Kidney (tissue), 14 donors: ENCODE data around the gene TRIM8. TPM values are rescaled to one million over a fixed set of nuclear protein-coding genes. Genes with fewer than 3 reads are reported as not detected.

ENCODE experiments used
- DNase-seq, 5 donors: peaks; one replicate each; pipeline ENCODE4 v3.0.0-alpha.2; 2013 to 2020
- FAIRE-seq: peaks from 2 replicates; lab custom pipeline; 2012; peaks lifted over from hg19 to GRCh38; lab: Jason Lieb, UNC
- H3K27ac ChIP-seq, 2 donors: one replicate each; pipeline ENCODE4 v1.7.0; 2013; ENCODE audit warnings: low read depth in 2 of 2, low read length in 2 of 2, inconsistent platforms in 1 of 2
- H3K27me3 ChIP-seq: one replicate; pipeline ENCODE4 v1.7.1; 2013; ENCODE audit warnings: low read length, inconsistent platforms; ENCODE audit not compliant: control insufficient read depth, insufficient read depth
- H3K36me3 ChIP-seq, 3 donors: one replicate each; pipeline versions ENCODE4 v1.7.0 to v1.7.1; 2013; ENCODE audit warnings: low read length in 3 of 3, control low read depth in 1 of 3, inconsistent platforms in 1 of 3; ENCODE audit not compliant: insufficient read depth in 3 of 3, control insufficient read depth in 2 of 3
- H3K4me1 ChIP-seq, 3 donors: one replicate each; pipeline versions ENCODE4 v1.7.0 to v1.7.1; 2013; ENCODE audit warnings: low read length in 3 of 3, inconsistent platforms in 1 of 3, low read depth in 1 of 3; ENCODE audit not compliant: control insufficient read depth in 2 of 3, insufficient read depth in 2 of 3
- H3K4me3 ChIP-seq, 3 donors: one replicate each; pipeline versions ENCODE4 v1.7.0 to v1.8.1; 2013; ENCODE audit warnings: low read length in 3 of 3, control low read depth in 1 of 3, inconsistent platforms in 1 of 3
- H3K9ac ChIP-seq, 3 donors: one replicate each; pipeline versions ENCODE4 v1.7.0 to v1.7.1; 2013; ENCODE audit warnings: low read length in 3 of 3, control low read depth in 1 of 3, inconsistent platforms in 1 of 3
- H3K9me3 ChIP-seq, 3 donors: one replicate each; pipeline versions ENCODE4 v1.7.0 to v1.7.1; 2013; ENCODE audit warnings: low read length in 3 of 3, control low read depth in 1 of 3, inconsistent platforms in 1 of 3; ENCODE audit not compliant: control insufficient read depth in 2 of 3, insufficient read depth in 1 of 3
- CTCF ChIP-seq: IDR thresholded peaks from 3 replicates; pipeline ENCODE4 v1.5.1; 2012; ENCODE audit warnings: mild to moderate bottlenecking, moderate library complexity, borderline replicate concordance; ENCODE audit not compliant: insufficient read depth; ENCODE audit errors: extremely low read depth
- intact Hi-C: fragments of 100-400 bp; cut with DNase I; formaldehyde crosslinking; loops from one replicate; pipeline ENCODE4 v1.11.1; 2022
- polyA plus RNA-seq: library from polyadenylated mRNA; stranded (reverse); fragments of 350-450 nt; fragmentation: Illumina TruSeq; extraction: RNeasy Lipid Tissue Mini Kit (QIAGEN cat#74804); gene quantifications from one replicate; pipeline ENCODE4 v1.2.3, GENCODE V29; 2014; ENCODE audit warnings: low read depth, low replicate concordance; ENCODE audit not compliant: insufficient read depth
- total RNA-seq: library from RNA; stranded (reverse); fragmentation: NEBNext Ultra II Directional; extraction: Animal tissue kit (Norgen Biotek cat#: 25700); gene quantifications from one replicate; pipeline ENCODE4 v1.2.1, GENCODE V29; 2021
- donor health status: control.
- donor health status: control.
- donor health status: control.
- donor health status: control.
- donor health status: control.
- donor health status: DM: yes; HTN: yes; CAD: no.
- donor health status: Normal renal cell carcinoma (clear cell type).

TRIM8 gene
- total and polyA plus RNA-seq, 2 donors from 2014 or later: 160 to 198 TPM

DNA sequence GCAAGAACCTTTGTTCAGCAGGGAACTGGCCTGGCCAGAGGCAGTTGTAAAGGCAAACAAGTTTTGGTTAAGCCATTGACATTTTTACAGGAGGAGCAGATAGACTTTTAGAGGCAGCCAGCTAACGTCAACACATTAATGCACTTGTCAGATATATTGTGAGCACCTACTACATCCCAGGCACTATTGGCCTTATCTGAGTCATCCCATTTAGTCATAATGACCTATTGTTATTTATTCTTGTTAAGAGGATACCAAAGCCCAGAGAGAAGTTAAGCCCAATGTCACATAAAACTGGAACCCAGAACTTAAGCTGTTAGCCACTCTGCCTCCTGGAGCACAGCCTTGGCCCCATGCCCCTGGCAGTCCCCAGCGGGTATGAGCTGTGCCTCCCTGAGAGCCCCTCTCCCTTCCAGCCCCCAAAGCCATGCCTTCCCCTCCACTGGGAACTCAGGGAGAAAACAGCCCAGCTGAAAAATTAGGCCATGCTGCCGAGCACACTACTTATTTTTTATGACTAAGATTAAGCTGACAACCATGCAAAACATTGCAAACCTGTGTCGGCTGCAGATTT lies 32.7 kb upstream of the TRIM8 start:
- Histone ChIP-seq H3K4me1 (peaks cover 6 to 26% (median 23%) of the 10 kb centered on the region in 3 donors), H3K27me3 (no peaks in the 10 kb centered on the region), H3K36me3 (peaks cover 0 to under 1% (median 0%) of the 10 kb centered on the region in 3 donors), H3K9me3 (no peaks in the 10 kb centered on the region), H3K9ac (no peak overlapping the region), H3K4me3 (no peak overlapping the region), H3K27ac (no peak overlapping the region)
- FAIRE-seq: no peak
- TF ChIP-seq CTCF: no peak
- peak in 1 of 5 donors; percentile 41 for DNase-seq
- intact Hi-C loops: no loop called here

DNA sequence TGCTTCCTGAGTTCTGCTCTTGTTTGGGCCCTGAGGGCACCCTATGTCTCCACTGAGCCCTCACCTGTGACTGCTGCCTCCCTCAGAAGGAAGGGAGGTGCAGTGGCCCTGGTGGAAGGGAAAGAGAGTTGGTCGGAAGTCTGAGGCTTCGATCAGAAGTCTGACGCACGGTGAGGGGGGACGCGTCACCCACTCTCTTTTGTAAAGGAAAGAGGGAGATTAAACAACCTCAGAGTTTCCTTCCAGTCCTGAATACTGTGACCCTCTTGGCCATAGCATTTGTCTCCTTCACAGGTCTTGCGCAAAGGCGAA lies 31.4 kb upstream of the TRIM8 start:
- intact Hi-C loops: no loop called here
- Histone ChIP-seq H3K36me3 (peaks cover 0 to 10% (median 2%) of the 10 kb centered on the region in 3 donors), H3K9me3 (no peaks in the 10 kb centered on the region), H3K4me3 (no peak overlapping the region), H3K9ac (peak overlapping the region in 1 of 3 donors; percentile 53), H3K27me3 (no peaks in the 10 kb centered on the region), H3K4me1 (peaks cover 6 to 27% (median 26%) of the 10 kb centered on the region in 3 donors), H3K27ac (peak overlapping the region in 1 of 2 donors; percentile 69)
- FAIRE-seq (no peak), DNase-seq (peak in 1 of 5 donors; percentile 50)
- no peak for TF ChIP-seq CTCF

GRCh38 chr10:102613286-102613685 lies 31.0 kb upstream of the TRIM8 start:
- peak in 2 of 5 donors; percentile 37 to 71 for DNase-seq
- Histone ChIP-seq H3K4me3 (no peak overlapping the region), H3K4me1 (peaks cover 6 to 27% (median 26%) of the 10 kb centered on the region in 3 donors), H3K27me3 (no peaks in the 10 kb centered on the region), H3K36me3 (peaks cover 0 to 14% (median 2%) of the 10 kb centered on the region in 3 donors), H3K9me3 (no peaks in the 10 kb centered on the region), H3K9ac (peak overlapping the region in 1 of 3 donors; percentile 53), H3K27ac (peak overlapping the region; percentile 18 to 69)
- no peak for FAIRE-seq
- no peak for TF ChIP-seq CTCF
- intact Hi-C loops: no loop called here
